Heart right ventricle (tissue), 16 donors: ENCODE results near the gene PCBD2. TPM values are rescaled to one million over a fixed set of nuclear protein-coding genes. Genes with fewer than 3 reads are reported as not detected.

Source experiments
- ATAC-seq, 8 donors: fragments of 200-7000 bp; cut with Tn5 transposase; one replicate each; pipeline ENCODE4 v1.9.1; 2020; ENCODE audit warnings: mild to moderate bottlenecking in 8 of 8, moderate library complexity in 8 of 8, moderate number of reproducible peaks in 1 of 8
- DNase-seq, 2 donors: peaks; one replicate each; pipeline ENCODE4 v3.0.0-alpha.2; 2020
- H3K27ac ChIP-seq, 10 donors: fragments of 200-600 bp; sonication (generic) in 2 of 10; one replicate each; pipeline versions ENCODE4 v1.5.0 to v1.8.0; 2020 to 2022; ENCODE audit warnings: mild to moderate bottlenecking in 3 of 10
- H3K27me3 ChIP-seq, 7 donors: fragments of 200-600 bp; one replicate each; pipeline ENCODE4 v1.8.0; 2021 to 2022; ENCODE audit warnings: mild to moderate bottlenecking in 2 of 7
- H3K36me3 ChIP-seq, 9 donors: fragments of 200-600 bp; sonication (generic) in 1 of 9; one replicate each; pipeline versions ENCODE4 v1.5.0 to v1.8.0; 2020 to 2022; ENCODE audit warnings: mild to moderate bottlenecking in 2 of 9
- H3K4me1 ChIP-seq, 9 donors: fragments of 200-600 bp; sonication (generic) in 1 of 9; one replicate each; pipeline versions ENCODE4 v1.5.0 to v1.8.0; 2020 to 2022; ENCODE audit warnings: mild to moderate bottlenecking in 4 of 9
- H3K4me3 ChIP-seq, 10 donors: fragments of 200-600 bp; sonication (generic) in 2 of 10; one replicate each; pipeline versions ENCODE4 v1.5.0 to v1.8.0; 2020 to 2022; ENCODE audit warnings: mild to moderate bottlenecking in 7 of 10, moderate library complexity in 2 of 10
- H3K9me3 ChIP-seq, 11 donors: fragments of 200-600 bp in 10 of 11; sonication (generic) in 2 of 11; one replicate each; pipeline versions ENCODE4 v1.5.0 to v1.8.0; 2013 to 2022; ENCODE audit warnings: mild to moderate bottlenecking in 2 of 11, control low read depth in 1 of 11, moderate library complexity in 1 of 11
- CTCF ChIP-seq, 9 donors: fragments of 200-600 bp; sonication (generic) in 2 of 9; IDR thresholded peaks; one replicate each; pipeline versions ENCODE4 v1.5.0 to v1.8.0; 2021 to 2022; ENCODE audit warnings: antibody characterized with exemption in 9 of 9, mild to moderate bottlenecking in 5 of 9, moderate library complexity in 1 of 9
- WGBS, 2 donors: extraction: QIAGEN DNeasy Blood & Tissue Kit; methylation state at CpG; one replicate each; pipeline ENCODE4 v1.1.7; 2013; ENCODE audit warnings: inconsistent platforms in 1 of 2; 5-methylcytosine and 5-hydroxymethylcytosine counted together
- intact Hi-C, 10 donors: fragments of 100-400 bp; cut with DNase I; formaldehyde crosslinking; loops; one replicate each; pipeline versions ENCODE4 v1.11.1 to v1.14.2; 2022
- polyA plus RNA-seq, 2 donors: library from polyadenylated mRNA; stranded (reverse); fragments of 200-250 nt; gene quantifications; one replicate each; pipeline ENCODE4 v1.2.3, GENCODE V29; 2013
- total RNA-seq, 10 donors: library from RNA; stranded (reverse); fragmentation: NEBNext Ultra II Directional in 3 of 10; extraction: Animal tissue kit (Norgen Biotek cat#: 25700) in 3 of 10; gene quantifications; one replicate each; pipeline versions ENCODE4 v1.2.1 to v1.2.4, GENCODE V29; 2021 to 2023
- donor health status: Arrhythmogenic right ventricular cardiomyopathy.
- donor health status: ischemic (EF 13 %, LVEDD 7.1; RV severe dilation, severe dysfunction).
- donor health status: healthy with polysubstance abuse.
- donor health status: DM: no; HTN: yes; CAD: no.
- donor health status: DM: no; HTN: no; CAD: no.
- donor health status: ischemic (EF 25% LVEDD 6.9; RV normal size, moderate dysfunction).
- donor health status: ischemic (EF 25% LVEDD 5.7; RV mildly dilated, moderate dysfunction).
- donor health status: healthy.
- donor health status: DM: yes; HTN: yes; CAD: no.
- donor health status: Ischemic cardiomyopathy.
- donor health status: ischemic (EF 35%, LVEDD 5.7; RV mildly dilated, moderate dysfunction).
- donor health status: nonischemic (EF 11% LVEDD 7.7; RV severe dilation, severe dysfunction).
- donor health status: DM: yes; HTN: yes; CAD: no.
- donor health status: PGD.
- donor health status: ischemic (EF 29% LVEDD 5.4; RV normal size, mild dysfunction).
- donor health status: nonischemic (EF 23%, LVEDD 6.1; RV moderate dilation, normal function).

The PCBD2 gene
- total and polyA plus RNA-seq, 12 donors, result 6.9 to 36.4 (median 24.5) TPM

GRCh38 chr5:134945041-134945440 lies 40.1 kb downstream of the PCBD2 start:
- Histone ChIP-seq H3K4me1 (peaks cover 0 to 17% (median 9%) of the 10 kb centered on the region in 9 donors), H3K9me3 (no peaks in the 10 kb centered on the region), H3K27ac (no peak overlapping the region), H3K4me3 (no peak overlapping the region), H3K27me3 (no peaks in the 10 kb centered on the region), H3K36me3 (peaks cover 0 to 23% (median 0%) of the 10 kb centered on the region in 9 donors)
- ATAC-seq (no peak), DNase-seq (no peak)
- 83 to 87% methylated on average over 2 of the region's 2 CpGs for WGBS, 2 donors
- intact Hi-C loops, result no loop called here
- no peak for TF ChIP-seq CTCF (IDR thresholded peaks at IDR 0.05)

- Histone ChIP-seq H3K4me3 (no peak overlapping the region), H3K36me3 (no peaks in the 10 kb centered on the region), H3K4me1 (peaks cover 0 to 17% (median 9%) of the 10 kb centered on the region in 9 donors), H3K9me3 (peaks cover 0 to 7% (median 2%) of the 10 kb centered on the region in 11 donors), H3K27ac (peak overlapping the region in 1 of 10 donors; percentile 29), H3K27me3 (no peaks in the 10 kb centered on the region)
- DNase-seq (peak in 1 of 2 donors; percentile 32), ATAC-seq (peak in 6 of 8 donors; percentile 38 to 81 (median 54))
- no peak for TF ChIP-seq CTCF (IDR thresholded peaks at IDR 0.05)
- 39 to 48% methylated on average over 5 of the region's 5 CpGs for WGBS, 2 donors
- intact Hi-C loops, result no loop called here
Observed at GRCh38 chr5:134948911-134949310, 44.0 kb downstream of the PCBD2 start.

- Histone ChIP-seq H3K4me3 (no peak overlapping the region), H3K4me1 (peaks cover 0 to 17% (median 9%) of the 10 kb centered on the region in 9 donors), H3K27ac (peak overlapping the region in 1 of 10 donors; percentile 29), H3K27me3 (no peaks in the 10 kb centered on the region), H3K36me3 (no peaks in the 10 kb centered on the region), H3K9me3 (peaks cover 0 to 11% (median 6%) of the 10 kb centered on the region in 11 donors)
- no peak for ATAC-seq
- DNase-seq, result no peak
- TF ChIP-seq CTCF (IDR thresholded peaks at IDR 0.05), result no peak
- WGBS, 2 donors, result 68 to 76% methylated on average over 5 of the region's 5 CpGs
- intact Hi-C loops, result no loop called here
Observed at GRCh38 chr5:134949316-134949715, 44.4 kb downstream of the PCBD2 start.

- no peak overlapping the region for H3K4me3 ChIP-seq
- TF ChIP-seq CTCF (IDR thresholded peaks at IDR 0.05), result no peak
- ATAC-seq (no peak), DNase-seq (no peak)
- H3K36me3 ChIP-seq, result peaks cover 0 to 45% (median 12%) of the 10 kb centered on the region in 9 donors
- 86% methylated on average over 4 of the region's 4 CpGs for WGBS, 2 donors
- peaks cover 0 to 18% (median 11%) of the 10 kb centered on the region in 11 donors for H3K9me3 ChIP-seq
- no peak overlapping the region for H3K27ac ChIP-seq
- H3K4me1 ChIP-seq, result peaks cover 0 to 6% (median 0%) of the 10 kb centered on the region in 9 donors
- no peaks in the 10 kb centered on the region for H3K27me3 ChIP-seq
- intact Hi-C loops, result no loop called here
Observed at GRCh38 chr5:134957920-134958608, 53.1 kb downstream of the PCBD2 start.
